HG02970 (cell line): ENCODE data around the gene MAP3K7CL.

Experiments
- ATAC-seq: cut with Tn5 transposase; IDR thresholded peaks from one replicate; pipeline ENCODE4 v1.9.1; 2021; ENCODE audit warnings: mild to moderate bottlenecking, moderate library complexity, moderate number of reproducible peaks; ENCODE audit not compliant: unreplicated experiment, low FRiP score

MAP3K7CL gene

DNA sequence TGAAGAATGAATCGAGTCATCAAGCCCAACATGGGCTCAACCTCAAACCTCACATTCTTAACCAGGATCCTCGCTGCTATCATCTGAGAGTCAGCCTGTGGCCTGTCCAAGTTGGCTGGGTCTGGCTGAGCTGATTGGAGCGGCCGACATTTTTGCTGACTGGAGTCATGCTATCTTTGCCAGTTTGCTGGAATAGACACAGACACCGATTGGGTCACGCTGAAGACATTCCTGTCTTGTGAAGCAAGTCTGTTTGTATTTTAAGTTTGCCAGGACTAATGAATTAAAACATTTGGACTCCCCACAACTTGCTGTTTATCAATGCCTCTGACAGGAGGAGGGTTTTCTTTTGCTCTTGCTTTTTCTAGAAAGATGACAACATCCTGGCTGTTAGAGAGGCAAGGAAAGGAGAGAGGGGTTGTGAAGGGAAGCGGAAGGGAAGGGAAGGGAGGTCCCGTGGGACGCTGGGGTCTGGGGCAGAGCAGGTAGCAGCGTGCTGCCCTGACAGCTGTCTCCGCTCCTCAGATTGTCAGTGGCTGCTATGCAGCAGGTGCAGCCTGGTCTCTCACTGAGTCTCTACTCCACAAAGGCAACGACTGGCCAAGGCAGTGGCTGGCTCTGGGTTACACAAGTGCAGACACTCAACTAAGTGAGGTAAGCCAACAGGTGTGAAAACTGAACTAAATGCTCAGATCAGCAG, at the start of gene MAP3K7CL:
TSS of gene MAP3K7CL (plus strand) at position 375 of the 700 bp plus-strand sequence. CDS start 2,701 bp downstream, outside the sequence.
- ATAC-seq, result no peak

DNA sequence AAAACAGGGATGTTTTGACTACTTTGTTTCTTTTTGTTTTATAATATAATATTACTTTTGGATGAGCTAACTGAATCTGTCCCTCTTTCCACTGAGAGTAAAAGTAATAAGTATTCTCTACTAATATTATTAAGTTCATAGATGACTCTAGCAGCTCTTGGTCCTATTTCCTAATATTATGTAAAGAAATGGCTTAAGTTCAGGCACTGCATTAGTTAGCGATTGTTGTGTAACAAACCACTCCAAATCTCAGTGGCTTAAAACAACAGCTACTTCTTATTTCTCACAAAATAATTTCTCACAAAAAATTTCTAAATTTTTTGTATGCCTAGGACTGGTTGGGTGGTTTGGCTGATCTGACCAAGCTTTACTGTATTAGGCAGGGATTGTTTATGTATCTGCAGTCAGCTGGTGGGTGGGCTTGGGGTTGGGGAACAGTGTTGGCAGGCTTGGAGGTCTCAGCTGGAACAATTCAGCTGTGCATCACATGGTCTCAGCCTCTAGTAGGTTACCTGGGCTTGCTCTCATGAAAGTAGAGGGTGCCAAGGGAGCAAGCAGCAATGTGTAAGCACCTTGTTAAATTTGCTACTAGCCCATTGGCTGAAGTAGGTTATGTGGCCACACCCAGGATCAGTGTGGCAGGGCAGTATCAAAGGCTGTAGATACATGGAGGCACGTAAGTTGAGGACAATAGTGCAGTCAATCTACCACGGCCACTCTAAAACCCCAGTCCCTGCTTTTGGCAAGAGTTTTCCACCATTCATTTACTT, 48.2 kb upstream of the MAP3K7CL start:
- ATAC-seq, result no peak

GRCh38 chr21:29083306-29083705, 47.1 kb upstream of the MAP3K7CL start:
- ATAC-seq, result no peak

DNA sequence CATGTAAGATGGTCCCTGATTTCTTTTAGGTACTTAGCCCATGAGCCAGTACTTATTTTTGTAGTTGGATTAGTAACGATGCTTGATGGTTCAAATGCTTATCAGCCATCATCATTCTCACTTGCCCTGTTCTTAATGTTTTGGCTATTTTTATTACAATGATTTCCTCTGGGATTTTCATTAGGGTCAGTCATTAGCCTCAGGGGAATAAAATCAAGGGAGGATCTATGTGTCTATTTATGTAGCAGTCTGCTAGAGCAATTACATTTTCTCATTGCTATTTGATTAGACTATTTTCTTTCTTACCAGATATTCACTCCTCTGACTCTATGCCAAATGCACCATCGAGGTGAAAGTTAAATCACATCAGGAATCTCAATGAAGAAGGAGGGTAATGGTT, 46.1 kb upstream of the MAP3K7CL start:
- ATAC-seq, result no peak

DNA sequence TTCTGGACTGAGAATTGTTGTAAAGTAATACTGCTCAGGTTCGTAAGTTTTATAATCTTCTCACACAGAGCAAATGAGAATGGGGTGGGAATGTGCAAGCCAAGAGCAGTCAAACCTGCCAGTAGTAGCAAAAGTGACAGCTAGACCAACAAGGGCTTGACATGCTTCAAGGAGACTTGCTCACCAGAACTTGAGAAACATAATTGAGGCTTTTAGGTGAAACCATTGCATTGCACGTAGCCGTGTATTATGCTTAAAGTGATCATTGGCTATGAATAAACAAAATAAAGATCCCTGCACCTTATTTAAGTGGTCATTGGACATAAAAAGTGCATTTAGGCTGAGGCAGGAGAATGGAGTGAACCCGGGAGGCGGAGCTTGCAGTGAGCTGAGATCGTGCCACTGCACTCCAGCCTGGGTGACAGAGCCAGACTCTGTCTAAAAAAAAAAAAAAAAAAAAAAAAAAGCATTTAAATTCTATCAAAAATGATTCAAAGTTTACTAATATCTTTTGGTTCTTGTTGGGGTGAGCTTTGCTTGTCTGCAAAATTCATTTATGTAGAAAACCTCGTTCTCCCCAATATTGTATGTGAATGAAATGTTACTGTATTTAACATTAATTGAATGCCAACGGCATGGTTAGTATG, 45.2 kb upstream of the MAP3K7CL start:
- no peak for ATAC-seq

DNA sequence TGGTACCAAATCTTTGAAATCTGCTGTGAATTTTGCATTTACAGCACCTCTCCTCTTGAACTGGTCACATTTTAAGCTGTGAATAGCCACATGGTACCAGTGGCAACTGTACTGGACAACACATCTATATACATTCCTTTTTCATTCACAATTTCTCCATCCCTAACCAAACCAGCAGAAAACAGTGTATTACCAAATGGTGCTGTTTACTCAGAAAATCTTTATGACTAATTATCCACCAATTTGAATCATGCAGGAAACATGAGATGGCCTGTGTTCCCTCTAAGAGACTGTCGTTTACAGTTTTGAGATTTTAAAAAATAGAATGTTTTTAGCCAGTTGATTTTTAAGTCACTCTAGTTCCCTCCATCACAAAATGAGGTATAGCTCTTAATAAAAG, 39.4 kb upstream of the MAP3K7CL start:
- ATAC-seq, result no peak

DNA sequence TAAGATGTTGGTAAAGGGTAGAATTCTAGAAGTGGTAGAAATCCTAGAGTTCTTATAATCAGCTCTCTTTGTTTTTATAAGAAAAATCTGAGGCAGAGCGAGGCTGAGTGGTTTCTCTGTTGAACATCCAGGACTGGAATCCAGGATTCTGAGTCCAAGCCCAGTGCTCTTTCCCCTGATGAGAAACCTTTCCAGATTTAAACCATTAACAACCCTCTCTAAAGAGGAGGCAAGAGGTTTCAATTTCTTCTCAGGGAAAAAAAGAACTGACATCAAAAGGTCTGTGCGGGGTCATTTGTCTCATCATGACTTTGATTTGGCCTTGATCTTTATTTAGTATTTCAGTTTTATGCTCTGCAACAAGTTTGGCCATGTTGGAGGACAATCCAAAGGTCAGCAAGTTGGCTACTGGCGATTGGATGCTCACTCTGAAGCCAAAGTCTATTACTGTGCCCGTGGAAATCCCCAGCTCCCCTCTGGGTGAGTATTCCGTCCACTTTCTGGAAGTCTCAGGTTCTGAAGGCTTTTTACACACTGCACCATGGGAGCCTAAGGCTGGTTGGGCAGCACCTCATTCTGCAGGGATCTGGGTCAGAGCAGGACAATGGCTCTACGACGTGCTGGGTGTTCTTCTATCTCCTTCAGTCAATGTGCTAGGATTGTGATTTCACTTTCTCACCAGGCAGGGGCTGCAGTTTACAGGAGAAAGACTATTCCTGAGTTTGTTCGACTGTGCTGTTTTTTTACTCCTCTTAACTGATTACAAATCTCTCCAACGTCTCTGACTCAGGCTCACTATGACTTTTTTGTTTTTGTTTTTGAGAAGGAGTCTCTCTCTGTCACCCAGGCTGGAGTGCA, 38.1 kb upstream of the MAP3K7CL start:
- ATAC-seq, result no peak

GRCh38 chr21:29096218-29097015, 34.0 kb upstream of the MAP3K7CL start:
- no peak for ATAC-seq

DNA sequence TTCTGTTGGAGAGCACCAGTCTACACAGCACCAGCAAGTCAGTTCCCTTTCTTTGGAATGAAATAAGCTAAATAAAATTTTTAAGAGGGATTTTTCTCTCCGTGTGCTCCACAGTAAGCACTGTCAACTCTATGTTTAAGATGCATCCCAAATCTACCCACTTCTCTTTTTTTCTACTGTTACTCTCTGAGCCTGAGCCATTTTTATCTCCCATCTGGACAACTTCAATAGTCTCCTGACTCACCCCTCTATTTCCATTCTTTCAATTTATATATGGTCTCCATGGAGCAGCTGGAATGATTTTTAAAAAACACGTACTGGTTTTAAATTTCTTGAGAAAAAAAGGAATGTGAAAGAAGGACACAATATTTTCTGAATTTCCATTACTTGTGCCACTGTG, 32.3 kb upstream of the MAP3K7CL start:
- no peak for ATAC-seq

DNA sequence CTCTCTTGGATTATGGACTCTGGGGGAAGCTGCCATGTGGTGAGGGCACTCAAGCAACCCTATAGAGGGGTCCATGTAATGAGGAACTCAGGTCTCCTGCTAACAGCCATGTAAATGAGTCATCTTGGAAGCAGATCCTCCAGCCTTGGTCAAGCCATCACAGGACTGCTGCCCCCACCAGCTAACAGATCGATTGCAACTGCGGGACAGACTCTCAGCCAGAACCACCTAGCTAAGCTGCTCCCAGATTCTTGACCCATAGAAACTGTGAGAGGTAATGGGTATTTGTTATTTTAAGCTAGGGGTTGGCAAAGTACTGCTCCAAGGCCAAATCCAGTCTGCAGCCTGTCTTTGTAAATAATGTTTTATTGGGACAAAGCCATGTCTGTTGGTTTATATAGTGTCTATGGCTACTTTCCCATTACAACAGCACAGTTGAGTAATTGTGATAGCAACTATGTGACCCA, 27.6 kb upstream of the MAP3K7CL start:
- ATAC-seq, result no peak

GRCh38 chr21:29104239-29104708, 26.2 kb upstream of the MAP3K7CL start:
- ATAC-seq, result no peak

GRCh38 chr21:29105218-29105617, 25.2 kb upstream of the MAP3K7CL start:
- no peak for ATAC-seq

- ATAC-seq, result no peak
Measured at GRCh38 chr21:29114765-29115500, 15.5 kb upstream of the MAP3K7CL start.

- ATAC-seq, result no peak
Measured at GRCh38 chr21:29115899-29116298, 14.5 kb upstream of the MAP3K7CL start.

- no peak for ATAC-seq
Measured at GRCh38 chr21:29117372-29117955, 13.0 kb upstream of the MAP3K7CL start.

DNA sequence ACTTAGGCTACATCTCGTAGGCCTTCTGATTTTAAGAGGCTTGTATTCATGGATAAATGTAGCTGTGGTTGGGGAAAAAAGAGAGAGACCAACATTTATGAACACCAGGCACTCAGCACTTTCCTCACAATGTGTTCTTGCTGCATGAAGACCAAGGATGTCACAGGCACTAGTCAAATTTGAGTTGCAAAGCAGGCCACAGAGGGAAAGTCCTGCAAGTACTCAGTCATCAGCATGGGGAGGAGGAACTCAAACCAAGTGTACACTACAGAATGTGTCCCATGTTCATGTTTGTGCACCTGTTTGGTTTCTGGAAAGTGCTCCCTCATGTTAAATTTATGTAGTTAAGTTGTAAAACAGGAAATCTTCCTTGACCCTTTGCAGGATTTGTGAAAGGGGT, 8.7 kb upstream of the MAP3K7CL start:
- peak; percentile 46 for ATAC-seq

DNA sequence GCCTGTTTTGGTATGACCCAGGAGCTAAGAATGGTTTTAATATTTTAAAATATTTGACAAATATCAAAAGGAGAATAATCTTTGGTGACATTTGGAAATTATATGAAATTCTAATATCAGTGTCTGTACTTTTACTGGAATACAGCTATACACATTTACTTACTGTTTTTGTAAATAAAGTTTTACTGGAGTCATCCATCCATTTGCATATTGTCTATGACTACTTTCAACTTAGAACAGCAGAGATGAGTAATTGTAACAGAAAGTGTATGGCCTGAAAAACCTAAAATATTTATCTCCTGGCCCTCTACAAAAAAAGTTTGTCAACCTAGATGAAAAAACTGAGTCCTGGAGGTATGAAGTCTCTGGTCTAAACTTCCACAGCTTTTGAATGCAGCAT, 5.8 kb upstream of the MAP3K7CL start:
- ATAC-seq, result no peak

DNA sequence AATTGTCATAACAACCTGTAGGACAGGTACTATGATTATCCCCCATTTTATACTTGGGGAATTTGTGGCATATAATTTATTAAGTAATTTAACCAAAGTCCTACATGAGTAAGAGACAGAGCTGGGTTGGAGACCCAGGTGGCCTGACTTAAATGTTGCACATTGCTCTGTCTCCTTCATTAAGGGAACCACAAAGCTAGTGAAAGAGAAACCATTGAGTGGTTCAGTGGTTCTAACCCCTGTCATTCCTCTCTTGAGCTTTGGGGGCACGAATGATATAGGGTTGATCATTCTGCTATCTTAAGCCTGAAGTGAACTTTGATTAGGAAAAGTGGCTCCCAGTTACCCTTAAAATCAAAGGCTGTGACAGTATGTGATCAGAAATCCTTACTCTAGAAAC, 5.3 kb upstream of the MAP3K7CL start:
- ATAC-seq, result peak; percentile 60
